ENCODE measurements around the gene CCDC57.
A peak's percentile ranks its signal among the peaks of the same experiment; 100 is the strongest.

The CCDC57 gene

DNA sequence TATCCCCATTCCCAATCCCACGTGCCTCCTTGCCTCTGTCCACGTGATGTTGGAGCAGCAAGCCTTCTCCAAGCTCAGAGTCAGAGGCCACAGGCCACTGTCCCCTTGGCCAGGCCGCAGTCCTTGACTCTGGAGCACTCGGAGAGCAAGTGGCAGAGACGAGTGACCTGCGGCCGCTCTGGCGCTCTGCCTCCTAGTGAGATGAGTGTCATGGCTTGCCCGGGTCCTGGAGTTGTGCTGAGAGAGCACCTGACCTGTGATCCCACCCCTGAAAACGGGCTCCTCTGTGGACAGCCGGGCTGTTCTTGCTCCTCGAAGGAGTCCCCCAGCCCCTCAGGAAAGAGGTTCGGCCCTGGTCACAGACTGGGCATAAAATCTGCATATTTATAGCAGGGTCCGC lies 104.6 kb downstream of the CCDC57 start:
- H3K4me3 ChIP-seq (ENCODE audit: low read length) = no peak overlapping the region
- DNase-seq (ENCODE audit: low read depth) = no peak

GRCh38 chr17:82107341-82107860 lies 105.2 kb downstream of the CCDC57 start:
- H3K4me3 ChIP-seq (ENCODE audit: low read length) = no peak overlapping the region
- DNase-seq (ENCODE audit: low read depth) = no peak
- TF ChIP-seq CTCF (conservative IDR thresholded peaks at IDR 0.05; ENCODE audit: low read length) = peak; percentile 23; the same call in 1 of the 2 replicates

More for the DNA sequence above, 104.6 kb downstream of the CCDC57 start:
- TF ChIP-seq CTCF (conservative IDR thresholded peaks at IDR 0.05; ENCODE audit: low read length) = no peak

- no peak for DNase-seq (ENCODE audit: low read depth)
- TF ChIP-seq CTCF (conservative IDR thresholded peaks at IDR 0.05; ENCODE audit: low read length) = no peak
- H3K4me3 ChIP-seq (ENCODE audit: low read length) = no peak overlapping the region
These were observed 105.8 kb downstream of the CCDC57 start for GRCh38 chr17:82106688-82107305.

GRCh38 chr17:82105882-82106687 lies 106.6 kb downstream of the CCDC57 start:
- no peak overlapping the region for H3K4me3 ChIP-seq (ENCODE audit: low read length)
- peak; percentile 39 for DNase-seq (ENCODE audit: low read depth)
- TF ChIP-seq CTCF (conservative IDR thresholded peaks at IDR 0.05; ENCODE audit: low read length) = peak; percentile 40

- no peak for DNase-seq (ENCODE audit: low read depth)
- H3K4me3 ChIP-seq (ENCODE audit: low read length) = no peak overlapping the region
- TF ChIP-seq CTCF (conservative IDR thresholded peaks at IDR 0.05; ENCODE audit: low read length) = no peak
These were observed 107.2 kb downstream of the CCDC57 start for GRCh38 chr17:82105417-82105881.

- no peak for DNase-seq (ENCODE audit: low read depth)
- TF ChIP-seq CTCF (conservative IDR thresholded peaks at IDR 0.05; ENCODE audit: low read length) = no peak
- no peak overlapping the region for H3K4me3 ChIP-seq (ENCODE audit: low read length)
These were observed 107.7 kb downstream of the CCDC57 start for GRCh38 chr17:82104797-82105416.
